Fibroblast of lung (primary cell): ENCODE results near the gene FSTL3. TPM values are rescaled to one million over a fixed set of nuclear protein-coding genes. Genes with fewer than 3 reads are reported as not detected.
A peak's percentile ranks its signal among the peaks of the same experiment; 100 is the strongest.
"Not testable (repeated sequence)": the region's sequence is repeated elsewhere in the genome, so short reads cannot be mapped to it uniquely, and the experiment has no call there.

Experiments
- DNase-seq, 2 donors: peaks; one replicate each; pipeline versions ENCODE4 v3.0.0 to v3.0.0-alpha.2; 2010; ENCODE audit warnings: low read depth in 2 of 2
- H2AFZ ChIP-seq: 2 replicates; pipeline ENCODE4 v1.5.1; 2012; ENCODE audit warnings: low read length, control low read depth, inconsistent platforms
- H3K27ac ChIP-seq: 2 replicates; pipeline ENCODE4 v1.5.1; 2011; ENCODE audit warnings: low read length, control low read depth; ENCODE audit not compliant: insufficient read depth
- H3K27me3 ChIP-seq: 2 replicates; pipeline ENCODE4 v1.5.1; 2011; ENCODE audit warnings: mild to moderate bottlenecking, low read length; ENCODE audit not compliant: control insufficient read depth, insufficient read depth
- H3K36me3 ChIP-seq: 2 replicates; pipeline ENCODE4 v1.5.1; 2011; ENCODE audit warnings: low read length; ENCODE audit not compliant: control insufficient read depth, insufficient read depth
- H3K4me1 ChIP-seq: 2 replicates; pipeline ENCODE4 v1.5.1; 2011; ENCODE audit warnings: low read length; ENCODE audit not compliant: control insufficient read depth, insufficient read depth; ENCODE audit errors: extremely low read depth
- H3K4me2 ChIP-seq: 2 replicates; pipeline ENCODE4 v1.5.1; 2011; ENCODE audit warnings: low read length, control low read depth; ENCODE audit not compliant: insufficient read depth; ENCODE audit errors: extremely low read depth
- H3K4me3 ChIP-seq, 4 experiments: fragments of 200-600 bp in 1 of 4; sonication (generic) in 1 of 4; replicated peaks in 1 of 4; 2 replicates each; pipeline ENCODE4 v1.5.1; 2011 to 2016; ENCODE audit warnings: low read length in 4 of 4, low read depth in 3 of 4, mild to moderate bottlenecking in 3 of 4, control low read depth in 2 of 4, inconsistent platforms in 1 of 4, mixed read lengths in 1 of 4; ENCODE audit not compliant: insufficient read depth in 1 of 4; ENCODE audit errors: control extremely low read depth in 1 of 4
- H3K79me2 ChIP-seq: 2 replicates; pipeline ENCODE4 v1.5.1; 2012; ENCODE audit warnings: mild to moderate bottlenecking, low read length, inconsistent platforms; ENCODE audit not compliant: control insufficient read depth, insufficient read depth
- H3K9ac ChIP-seq: 2 replicates; pipeline ENCODE4 v1.5.1; 2011; ENCODE audit warnings: mild to moderate bottlenecking, low read length, control low read depth; ENCODE audit not compliant: insufficient read depth
- H3K9me3 ChIP-seq: 2 replicates; pipeline ENCODE4 v1.5.1; 2012; ENCODE audit warnings: low read depth, low read length; ENCODE audit not compliant: control insufficient read depth, insufficient read depth
- H4K20me1 ChIP-seq: 2 replicates; pipeline ENCODE4 v1.5.1; 2011; ENCODE audit warnings: low read length; ENCODE audit not compliant: control insufficient read depth, insufficient read depth; ENCODE audit errors: extremely low read depth
- CTCF ChIP-seq, 2 donors: IDR thresholded peaks in 1 of 2; conservative IDR thresholded peaks in 1 of 2; 1 replicate in 1 of 2; 2 replicates in 1 of 2; pipeline ENCODE4 v1.5.1; 2011 to 2012; ENCODE audit warnings: low read length in 2 of 2, control low read depth in 1 of 2, inconsistent platforms in 1 of 2, low read depth in 1 of 2, mild to moderate bottlenecking in 1 of 2
- EZH2 ChIP-seq: IDR thresholded peaks from 2 replicates; pipeline ENCODE4 v1.5.1; 2012; ENCODE audit warnings: low read length, control low read depth, mild to moderate bottlenecking; ENCODE audit errors: missing control alignments
- polyA minus RNA-seq: library from RNA; depleted of rRNA, polyadenylated mRNA; stranded (reverse); fragments of >200 nt; gene quantifications from 2 replicates; pipeline ENCODE4 v1.2.3, GENCODE V29; 2011; ENCODE audit warnings: low replicate concordance
- polyA plus RNA-seq, 2 donors: library from polyadenylated mRNA; depleted of rRNA in 1 of 2; stranded (reverse) in 1 of 2; unstranded in 1 of 2; fragments of >200 nt; gene quantifications; 2 replicates each; pipeline ENCODE4 v1.2.1, GENCODE V29; 2011 to 2012; ENCODE audit warnings: missing spikeins in 1 of 2
- total RNA-seq: library from RNA; depleted of rRNA; stranded (reverse); fragments of >200 nt; gene quantifications from 2 replicates; pipeline ENCODE4 v1.2.1, GENCODE V29; 2014

Gene FSTL3
- total RNA-seq (26.8 and 36.5 TPM in 2 replicates), polyA plus RNA-seq (10.2 and 18.6 TPM in 2 replicates), polyA minus RNA-seq (11.8 and 20.3 TPM in 2 replicates)
- polyA plus RNA-seq (2012): 16.7 and 28.3 TPM in 2 replicates

GRCh38 chr19:676339-677105 lies at the start of gene FSTL3:
Gene FSTL3, plus strand, starts transcription at chr19:676392. Its CDS starts 32 bp downstream, at chr19:676424.
- no peaks in the 10 kb centered on the region for H4K20me1 ChIP-seq
- no peak within 1 kb of the TSS for H2AFZ ChIP-seq
- peak within 1 kb of the TSS; percentile 50 to 85 (median 64) for H3K4me3 ChIP-seq
- H3K4me1 ChIP-seq: peaks cover 17% of the 10 kb centered on the region
- peak within 1 kb of the TSS; percentile 79 for H3K4me2 ChIP-seq
- H3K36me3 ChIP-seq: no peaks in the 10 kb centered on the region
- peaks cover 2% of the 10 kb centered on the region for H3K79me2 ChIP-seq
- no peaks in the 10 kb centered on the region for H3K27me3 ChIP-seq
- peak within 1 kb of the TSS; percentile 62 for H3K27ac ChIP-seq
- H3K9me3 ChIP-seq: no peaks in the 10 kb centered on the region
- TF ChIP-seq CTCF (conservative IDR thresholded peaks at IDR 0.05 in 1 of 2, IDR thresholded peaks at IDR 0.05 in 1 of 2; ENCODE audit: low read depth in 1 of 2, low read length in 2 of 2) (no peak), EZH2 (no peak)
- peak within 1 kb of the TSS; percentile 82 for H3K9ac ChIP-seq
- peak; percentile 34 to 37 for DNase-seq

GRCh38 chr19:626566-626965 lies 49.6 kb upstream of the FSTL3 start:
- H3K4me3 ChIP-seq, H3K27ac ChIP-seq, H3K4me1 ChIP-seq, H3K79me2 ChIP-seq, H3K9ac ChIP-seq, H3K36me3 ChIP-seq, DNase-seq, H3K27me3 ChIP-seq, H3K4me2 ChIP-seq, H3K9me3 ChIP-seq, H4K20me1 ChIP-seq, H2AFZ ChIP-seq: not testable (repeated sequence)

- Histone ChIP-seq H3K9me3 (no peaks in the 10 kb centered on the region), H2AFZ (no peak overlapping the region), H3K27ac (no peak overlapping the region), H4K20me1 (no peaks in the 10 kb centered on the region), H3K4me1 (peaks cover 2% of the 10 kb centered on the region), H3K4me2 (no peak overlapping the region), H3K79me2 (peaks cover 2% of the 10 kb centered on the region), H3K27me3 (no peaks in the 10 kb centered on the region), H3K36me3 (peaks cover 7% of the 10 kb centered on the region), H3K4me3 (no peak overlapping the region), H3K9ac (no peak overlapping the region)
- no peak for DNase-seq
- peak; percentile 18 to 42 for TF ChIP-seq CTCF (conservative IDR thresholded peaks at IDR 0.05 in 1 of 2, IDR thresholded peaks at IDR 0.05 in 1 of 2; ENCODE audit: low read depth in 1 of 2, low read length in 2 of 2)
- TF ChIP-seq EZH2: no peak
These were observed 48.0 kb upstream of the FSTL3 start for GRCh38 chr19:628168-628567.

- not testable (repeated sequence) for H4K20me1 ChIP-seq, H3K79me2 ChIP-seq, H3K4me1 ChIP-seq, DNase-seq, H3K36me3 ChIP-seq, H3K9ac ChIP-seq, H3K4me2 ChIP-seq, H3K27me3 ChIP-seq, H3K9me3 ChIP-seq, H3K4me3 ChIP-seq, H3K27ac ChIP-seq, H2AFZ ChIP-seq
These were observed 46.7 kb upstream of the FSTL3 start for GRCh38 chr19:629515-629914.
